Skeletal muscle tissue (tissue), 4 donors: ENCODE results near the gene RNU1-4. TPM values are rescaled to one million over a fixed set of nuclear protein-coding genes. Genes with fewer than 3 reads are reported as not detected.
"Not testable (repeated sequence)": the region's sequence is repeated elsewhere in the genome, so short reads cannot be mapped to it uniquely, and the experiment has no call there.

Source experiments
- H3K27ac ChIP-seq: one replicate; pipeline ENCODE4 v1.7.0; 2013; ENCODE audit warnings: mild to moderate bottlenecking, low read depth, low read length, inconsistent platforms
- H3K27me3 ChIP-seq, 3 donors: one replicate each; pipeline ENCODE4 v1.7.0; 2013; ENCODE audit warnings: low read length in 3 of 3; ENCODE audit not compliant: control insufficient read depth in 3 of 3, insufficient read depth in 3 of 3
- H3K36me3 ChIP-seq, 3 donors: one replicate each; pipeline ENCODE4 v1.7.0; 2013; ENCODE audit warnings: low read length in 3 of 3; ENCODE audit not compliant: control insufficient read depth in 3 of 3, insufficient read depth in 3 of 3
- H3K4me1 ChIP-seq, 3 donors: one replicate each; pipeline ENCODE4 v1.7.0; 2013; ENCODE audit warnings: low read length in 3 of 3, mild to moderate bottlenecking in 3 of 3; ENCODE audit not compliant: control insufficient read depth in 3 of 3, insufficient read depth in 3 of 3
- H3K4me3 ChIP-seq, 3 donors: one replicate each; pipeline ENCODE4 v1.7.0; 2013; ENCODE audit warnings: low read length in 3 of 3
- H3K9ac ChIP-seq, 3 donors: one replicate each; pipeline ENCODE4 v1.7.0; 2013; ENCODE audit warnings: low read length in 3 of 3, mild to moderate bottlenecking in 3 of 3, moderate library complexity in 2 of 3, low read depth in 1 of 3
- H3K9me3 ChIP-seq, 3 donors: one replicate each; pipeline ENCODE4 v1.7.0; 2013; ENCODE audit warnings: low read length in 3 of 3; ENCODE audit not compliant: control insufficient read depth in 3 of 3
- total RNA-seq: library from RNA; depleted of rRNA; stranded (reverse); fragments of >200 nt; gene quantifications from one replicate; pipeline ENCODE4 v1.2.3, GENCODE V29; 2014
- donor health status: Osteomylitis.

Gene RNU1-4
- total RNA-seq, 1 donor from 2014 or later: under 0.01 TPM

GRCh38 chr1:16700138-16700895 lies 40.0 kb upstream of the RNU1-4 start:
- H3K4me1 ChIP-seq, H3K27me3 ChIP-seq, H3K9ac ChIP-seq, H3K27ac ChIP-seq, H3K36me3 ChIP-seq, H3K4me3 ChIP-seq, H3K9me3 ChIP-seq: not testable (repeated sequence)

GRCh38 chr1:16701189-16701588 lies 39.1 kb upstream of the RNU1-4 start:
- not testable (repeated sequence) for H3K4me3 ChIP-seq, H3K36me3 ChIP-seq, H3K27me3 ChIP-seq, H3K4me1 ChIP-seq, H3K9ac ChIP-seq, H3K9me3 ChIP-seq, H3K27ac ChIP-seq

GRCh38 chr1:16702280-16702679 lies 38.0 kb upstream of the RNU1-4 start:
- H3K36me3 ChIP-seq, H3K27ac ChIP-seq, H3K4me3 ChIP-seq, H3K27me3 ChIP-seq, H3K9me3 ChIP-seq, H3K4me1 ChIP-seq, H3K9ac ChIP-seq: not testable (repeated sequence)

- not testable (repeated sequence) for H3K27ac ChIP-seq, H3K9me3 ChIP-seq, H3K4me1 ChIP-seq, H3K36me3 ChIP-seq, H3K9ac ChIP-seq, H3K27me3 ChIP-seq, H3K4me3 ChIP-seq
Measured at GRCh38 chr1:16703141-16703540, 37.2 kb upstream of the RNU1-4 start.

- not testable (repeated sequence) for H3K4me3 ChIP-seq, H3K9ac ChIP-seq, H3K27ac ChIP-seq, H3K36me3 ChIP-seq, H3K27me3 ChIP-seq, H3K4me1 ChIP-seq, H3K9me3 ChIP-seq
Measured at GRCh38 chr1:16703602-16704001, 36.7 kb upstream of the RNU1-4 start.

GRCh38 chr1:16704076-16704475 lies 36.2 kb upstream of the RNU1-4 start:
- H3K4me1 ChIP-seq, H3K4me3 ChIP-seq, H3K9ac ChIP-seq, H3K36me3 ChIP-seq, H3K9me3 ChIP-seq, H3K27ac ChIP-seq, H3K27me3 ChIP-seq: not testable (repeated sequence)

DNA sequence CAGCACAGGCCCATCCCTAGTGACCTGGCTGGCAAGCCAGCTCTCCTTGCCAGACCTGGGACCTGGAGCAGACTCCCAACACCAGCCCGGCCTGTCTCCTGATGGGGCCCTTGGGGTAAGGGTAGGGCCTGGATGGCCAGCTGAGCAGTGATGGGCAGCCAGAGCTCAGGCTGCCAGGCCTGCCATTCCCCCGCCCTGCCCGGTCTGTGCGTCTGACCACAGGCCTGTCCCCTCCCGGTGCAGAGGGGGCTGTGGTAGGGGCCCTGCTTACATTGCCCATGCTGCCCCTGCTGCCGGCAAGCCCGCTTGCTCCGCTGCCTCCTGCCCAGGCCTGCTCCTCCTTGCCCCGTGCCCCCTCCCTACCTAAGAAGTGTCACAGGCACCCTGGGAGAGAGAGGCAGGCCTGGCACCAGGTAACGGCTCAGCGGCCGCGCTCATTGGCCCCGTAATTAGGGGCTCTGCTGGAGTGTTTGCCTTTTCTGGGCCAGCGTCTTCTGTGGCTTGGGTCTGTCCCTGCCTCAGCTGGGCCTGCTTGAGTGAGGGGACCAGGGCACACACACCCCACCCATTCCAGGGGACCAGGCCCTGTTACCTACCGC lies 35.7 kb upstream of the RNU1-4 start:
- not testable (repeated sequence) for H3K4me1 ChIP-seq, H3K27me3 ChIP-seq, H3K9ac ChIP-seq, H3K36me3 ChIP-seq, H3K4me3 ChIP-seq, H3K27ac ChIP-seq, H3K9me3 ChIP-seq

DNA sequence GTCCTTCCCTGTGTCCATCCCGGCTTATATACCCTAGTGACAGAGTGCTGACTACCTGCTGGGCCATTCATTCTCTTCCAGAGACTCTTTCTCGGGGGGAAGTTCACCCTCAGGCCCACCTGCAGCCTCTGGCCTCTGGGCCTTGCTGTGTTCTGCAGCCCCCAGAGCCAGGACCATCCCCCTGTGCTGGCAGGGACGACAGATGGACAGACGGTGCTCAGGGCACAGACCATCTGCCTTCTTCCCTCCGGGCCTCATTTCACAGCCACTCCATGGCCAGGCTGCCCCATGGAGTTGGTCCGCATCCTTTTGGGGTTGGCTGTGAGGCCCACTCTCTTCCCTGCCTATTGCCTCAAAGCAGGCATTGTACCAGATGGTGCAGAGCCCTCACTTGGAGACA lies 34.0 kb upstream of the RNU1-4 start:
- H3K36me3 ChIP-seq, H3K4me1 ChIP-seq, H3K9me3 ChIP-seq, H3K27me3 ChIP-seq, H3K27ac ChIP-seq, H3K4me3 ChIP-seq, H3K9ac ChIP-seq: not testable (repeated sequence)

DNA sequence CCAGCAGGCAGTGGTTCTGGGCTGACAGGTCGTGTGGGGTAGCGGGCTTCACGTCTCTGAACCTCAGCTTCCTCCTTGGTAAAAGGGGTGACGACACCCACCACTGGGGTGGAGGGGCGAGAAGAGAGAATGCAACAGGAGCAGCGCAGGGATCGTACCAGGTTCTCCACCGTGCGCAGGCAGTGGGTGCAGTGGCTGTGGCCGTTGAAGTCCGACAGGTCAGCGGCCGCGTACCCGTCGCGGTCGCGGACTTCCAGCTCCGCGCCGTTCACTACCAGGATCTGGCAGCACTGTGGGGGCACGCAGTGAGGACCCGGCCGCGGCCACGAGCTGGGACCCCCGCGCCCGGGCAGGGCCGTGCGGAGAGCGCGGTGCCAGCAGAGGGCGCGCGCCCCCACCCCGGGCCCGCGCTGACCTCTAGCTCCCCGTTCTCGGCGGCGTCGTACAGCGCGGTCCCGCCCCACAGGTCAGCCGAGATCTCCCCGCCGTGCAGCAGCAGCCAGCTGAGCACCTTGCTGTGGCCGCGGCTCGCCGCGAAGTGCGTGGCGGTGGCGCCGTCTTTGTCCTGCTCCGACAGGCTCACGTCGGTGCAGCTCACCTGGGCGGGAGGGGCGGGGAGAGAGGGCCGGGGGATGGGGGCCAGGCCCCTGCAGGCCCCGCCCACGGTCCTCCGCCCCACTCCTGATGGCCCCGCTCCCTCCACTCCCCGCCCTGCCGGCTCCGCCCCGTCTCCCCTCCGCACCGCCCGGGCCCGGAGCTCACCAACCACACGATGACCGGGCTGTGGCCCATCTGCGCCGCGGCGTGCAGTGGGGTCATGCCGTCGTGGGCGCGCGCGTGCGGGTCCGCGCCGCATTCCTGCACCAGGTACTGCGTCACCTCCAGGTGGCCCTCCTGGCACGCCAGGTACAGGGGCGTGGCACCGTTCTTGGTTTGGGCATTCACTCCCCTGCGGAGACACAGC lies 32.9 kb upstream of the RNU1-4 start:
- not testable (repeated sequence) for H3K9ac ChIP-seq, H3K36me3 ChIP-seq, H3K4me3 ChIP-seq

DNA sequence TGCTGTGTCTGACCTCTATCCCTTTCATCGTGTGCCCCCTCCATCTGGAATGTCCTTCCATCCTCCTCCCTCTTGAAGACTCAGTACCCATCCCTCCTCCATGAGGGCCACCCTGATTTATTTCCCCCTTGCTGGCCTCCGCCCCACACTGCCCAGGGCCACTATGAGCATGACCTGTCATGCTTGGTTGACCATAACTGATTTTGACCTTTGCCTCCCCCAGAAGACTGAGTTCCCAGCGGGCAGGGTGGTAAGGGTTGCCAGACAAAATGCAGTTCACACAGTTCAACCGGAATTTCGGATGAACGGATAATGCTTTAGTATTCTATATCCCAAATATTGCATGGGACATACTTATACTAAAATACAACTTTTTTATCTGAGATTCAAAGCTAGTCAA lies 31.6 kb upstream of the RNU1-4 start:
- not testable (repeated sequence) for H3K4me3 ChIP-seq, H3K4me1 ChIP-seq, H3K27ac ChIP-seq, H3K36me3 ChIP-seq, H3K9ac ChIP-seq, H3K9me3 ChIP-seq, H3K27me3 ChIP-seq

More for the DNA sequence above, 32.9 kb upstream of the RNU1-4 start:
- not testable (repeated sequence) for H3K27me3 ChIP-seq, H3K9me3 ChIP-seq, H3K4me1 ChIP-seq, H3K27ac ChIP-seq
